Naive thymus-derived CD4-positive, alpha-beta T cell (primary cell): Measurements from ENCODE around the gene FCHSD2. TPM values are rescaled to one million over a fixed set of nuclear protein-coding genes. Genes with fewer than 3 reads are reported as not detected.
"Not testable (repeated sequence)": the region's sequence is repeated elsewhere in the genome, so short reads cannot be mapped to it uniquely, and the experiment has no call there.

Source experiments
- ATAC-seq: fragments of 150-1000 bp; cut with Tn5 transposase; 2 replicates; pipeline ENCODE4 v1.10.0; 2021; ENCODE audit warnings: mild to moderate bottlenecking, moderate library complexity
- CTCF ChIA-PET: fragments of 350-600 bp; sonication (Branson Sonifier 250); formaldehyde crosslinking; loops from one replicate; lab custom pipeline; 2021; ENCODE audit warnings: antibody characterized with exemption; lab: Charles Lee
- POLR2A ChIA-PET: fragments of 350-600 bp; sonication (Branson Sonifier 250); formaldehyde crosslinking; loops from one replicate; lab custom pipeline; 2021; ENCODE audit warnings: antibody characterized with exemption, inconsistent platforms; lab: Charles Lee
- DNase-seq, 9 donors: peaks; one replicate each; pipeline versions ENCODE4 v3.0.0 to v3.0.0-alpha.2; 2020 to 2022; ENCODE audit warnings: mixed read lengths in 1 of 9
- H3K27ac ChIP-seq: one replicate; pipeline ENCODE4 v1.7.0; 2013; ENCODE audit warnings: mild to moderate bottlenecking, low read depth, low read length, moderate library complexity
- H3K27me3 ChIP-seq, 2 donors: one replicate each; pipeline ENCODE4 v1.7.0; 2013; ENCODE audit warnings: low read length in 2 of 2, mild to moderate bottlenecking in 2 of 2, moderate library complexity in 2 of 2; ENCODE audit not compliant: control insufficient read depth in 2 of 2, insufficient read depth in 2 of 2
- H3K36me3 ChIP-seq, 3 experiments: 1 replicate in 2 of 3; 2 replicates in 1 of 3; pipeline ENCODE4 v1.7.0; 2013; ENCODE audit warnings: low read length in 3 of 3, mild to moderate bottlenecking in 3 of 3, moderate library complexity in 1 of 3; ENCODE audit not compliant: insufficient read depth in 3 of 3, control insufficient read depth in 2 of 3
- H3K4me1 ChIP-seq, 2 donors: one replicate each; pipeline ENCODE4 v1.7.0; 2013; ENCODE audit warnings: low read length in 2 of 2, mild to moderate bottlenecking in 2 of 2, moderate library complexity in 1 of 2; ENCODE audit not compliant: control insufficient read depth in 2 of 2, insufficient read depth in 2 of 2
- H3K4me3 ChIP-seq: 2 replicates; pipeline ENCODE4 v1.7.0; 2013; ENCODE audit warnings: mild to moderate bottlenecking, low read length
- H3K9me3 ChIP-seq, 3 experiments: 1 replicate in 2 of 3; 2 replicates in 1 of 3; pipeline ENCODE4 v1.7.0; 2013; ENCODE audit warnings: low read length in 3 of 3; ENCODE audit not compliant: control insufficient read depth in 2 of 3
- H3K27ac Mint-ChIP-seq, 9 donors: one replicate each; pipeline ENCODE4 v1.8.0; 2020 to 2022; ENCODE audit warnings: mixed read lengths in 9 of 9, mild to moderate bottlenecking in 8 of 9, moderate library complexity in 5 of 9, inconsistent platforms in 2 of 9
- H3K27me3 Mint-ChIP-seq, 5 donors: one replicate each; pipeline ENCODE4 v1.8.0; 2021 to 2022; ENCODE audit warnings: mixed read lengths in 5 of 5, mild to moderate bottlenecking in 1 of 5
- H3K36me3 Mint-ChIP-seq, 5 donors: one replicate each; pipeline ENCODE4 v1.8.0; 2020 to 2022; ENCODE audit warnings: mixed read lengths in 5 of 5, mild to moderate bottlenecking in 3 of 5, inconsistent platforms in 1 of 5
- H3K4me1 Mint-ChIP-seq, 7 donors: one replicate each; pipeline ENCODE4 v1.8.0; 2020 to 2022; ENCODE audit warnings: mixed read lengths in 7 of 7, mild to moderate bottlenecking in 3 of 7, inconsistent platforms in 1 of 7
- H3K4me3 Mint-ChIP-seq, 10 donors: one replicate each; pipeline ENCODE4 v1.8.0; 2020 to 2022; ENCODE audit warnings: mild to moderate bottlenecking in 10 of 10, mixed read lengths in 10 of 10, moderate library complexity in 6 of 10, inconsistent platforms in 2 of 10
- H3K9me3 Mint-ChIP-seq, 11 donors: one replicate each; pipeline ENCODE4 v1.8.0; 2020 to 2022; ENCODE audit warnings: mixed read lengths in 11 of 11, mild to moderate bottlenecking in 4 of 11, inconsistent platforms in 1 of 11, moderate library complexity in 1 of 11
- intact Hi-C, 2 donors: fragments of 100-400 bp; cut with micrococcal nuclease; formaldehyde crosslinking; loops; one replicate each; pipeline ENCODE4 v1.15.1; 2023
- polyA plus RNA-seq, 2 donors: library from polyadenylated mRNA; unstranded; fragments of 300-500 nt; fragmentation: Illumina TruSeq; gene quantifications; one replicate each; pipeline ENCODE4 v1.2.3, GENCODE V29; 2021
- total RNA-seq, 6 experiments: library from RNA in 5 of 6; stranded (reverse) in 5 of 6; gene quantifications; 1 replicate in 5 of 6; 2 replicates in 1 of 6; pipeline ENCODE4 v1.2.3 and lab custom pipeline; 2021 to 2026

The FCHSD2 gene
- total and polyA plus RNA-seq, 7 experiments from 2014 or later: 18.3 to 69.9 (median 48.6) TPM

- no peaks in the 10 kb centered on the region for H3K27me3 ChIP-seq
- no peaks in the 10 kb centered on the region for H3K27me3 Mint-ChIP-seq
- H3K4me1 Mint-ChIP-seq: peaks cover 3 to 13% (median 9%) of the 10 kb centered on the region in 7 donors
- intact Hi-C loops: loop anchor here (5.0 to 10.0 kb wide), 2 partner anchors 114 to 216 kb away; no protein-coding TSS in a partner anchor
- no peak overlapping the region for H3K4me3 Mint-ChIP-seq
- H3K9me3 Mint-ChIP-seq: peaks cover 0 to 2% (median 0%) of the 10 kb centered on the region in 11 donors
- no peaks in the 10 kb centered on the region for H3K4me1 ChIP-seq
- H3K36me3 ChIP-seq: peaks cover 0 to 10% (median 0%) of the 10 kb centered on the region in 3 experiments
- POLR2A ChIA-PET: interaction anchor here (0.9 kb wide), 1 partner anchor 232 kb away, joined by 3 read pairs; no protein-coding TSS in a partner anchor
- CTCF ChIA-PET: interaction anchor here (0.6 to 2.4 kb wide), 3 partner anchors 256 to 847 kb away, joined by 3 to 7 read pairs (median 5); no protein-coding TSS in a partner anchor
- no peak for DNase-seq
- no peak for ATAC-seq
- H3K27ac Mint-ChIP-seq: peak overlapping the region in 1 of 9 donors; percentile 17
- H3K9me3 ChIP-seq: no peaks in the 10 kb centered on the region
- H3K36me3 Mint-ChIP-seq: peaks cover 6 to 29% (median 17%) of the 10 kb centered on the region in 5 donors
- H3K27ac ChIP-seq: no peak overlapping the region
- H3K4me3 ChIP-seq: no peak overlapping the region
Measured at GRCh38 chr11:72921028-72921716, 220.9 kb downstream of the FCHSD2 start.

- no peak for ATAC-seq
- Mint-ChIP-seq H3K4me3 (no peak overlapping the region), H3K36me3 (peaks cover 6 to 38% (median 20%) of the 10 kb centered on the region in 5 donors), H3K4me1 (peaks cover 4 to 5% (median 5%) of the 10 kb centered on the region in 7 donors), H3K27me3 (no peaks in the 10 kb centered on the region), H3K27ac (no peak overlapping the region), H3K9me3 (peaks cover 0 to 5% (median 0%) of the 10 kb centered on the region in 11 donors)
- CTCF ChIA-PET: no interaction called here
- Histone ChIP-seq H3K27ac (no peak overlapping the region), H3K36me3 (peaks cover 0 to 10% (median 0%) of the 10 kb centered on the region in 3 experiments), H3K27me3 (no peaks in the 10 kb centered on the region), H3K4me3 (no peak overlapping the region), H3K4me1 (no peaks in the 10 kb centered on the region), H3K9me3 (no peaks in the 10 kb centered on the region)
- DNase-seq: no peak
- intact Hi-C loops: loop anchor here (5.0 to 10.0 kb wide), 2 partner anchors 115 to 217 kb away; no protein-coding TSS in a partner anchor
- POLR2A ChIA-PET: no interaction called here
Measured at GRCh38 chr11:72920001-72920400, 222.1 kb downstream of the FCHSD2 start.

- no peak for DNase-seq
- Mint-ChIP-seq H3K27ac (no peak overlapping the region), H3K4me3 (no peak overlapping the region), H3K9me3 (peaks cover 0 to 15% (median 4%) of the 10 kb centered on the region in 11 donors), H3K27me3 (no peaks in the 10 kb centered on the region), H3K36me3 (peaks cover 6 to 49% (median 30%) of the 10 kb centered on the region in 5 donors), H3K4me1 (peaks cover 0 to 3% (median 0%) of the 10 kb centered on the region in 7 donors)
- H3K4me3 ChIP-seq: no peak overlapping the region
- no peaks in the 10 kb centered on the region for H3K4me1 ChIP-seq
- CTCF ChIA-PET: no interaction called here
- intact Hi-C loops: no loop called here
- H3K36me3 ChIP-seq: peaks cover 0 to 10% (median 0%) of the 10 kb centered on the region in 3 experiments
- no peak overlapping the region for H3K27ac ChIP-seq
- H3K27me3 ChIP-seq: no peaks in the 10 kb centered on the region
- POLR2A ChIA-PET: interaction anchor here (0.6 kb wide), 1 partner anchor 242 kb away, joined by 3 read pairs; no protein-coding TSS in a partner anchor
- no peaks in the 10 kb centered on the region for H3K9me3 ChIP-seq
- no peak for ATAC-seq
Measured at GRCh38 chr11:72918851-72919250, 223.3 kb downstream of the FCHSD2 start.

GRCh38 chr11:72912253-72912652 is 229.9 kb downstream of the FCHSD2 start:
- ATAC-seq (no peak), DNase-seq (no peak)
- Histone ChIP-seq H3K27ac (no peak overlapping the region), H3K27me3 (no peaks in the 10 kb centered on the region), H3K9me3 (peaks cover 0 to 6% (median 0%) of the 10 kb centered on the region in 3 experiments), H3K4me3 (no peak overlapping the region), H3K4me1 (no peaks in the 10 kb centered on the region), H3K36me3 (peaks cover 0 to 8% (median 0%) of the 10 kb centered on the region in 3 experiments)
- Mint-ChIP-seq H3K36me3 (peaks cover 8 to 72% (median 59%) of the 10 kb centered on the region in 5 donors), H3K4me1 (peaks cover 0 to 5% (median 0%) of the 10 kb centered on the region in 7 donors), H3K9me3 (peaks cover 4 to 50% (median 20%) of the 10 kb centered on the region in 11 donors), H3K4me3 (no peak overlapping the region), H3K27me3 (no peaks in the 10 kb centered on the region), H3K27ac (no peak overlapping the region)
- intact Hi-C loops: no loop called here
- POLR2A ChIA-PET: interaction anchor here (0.7 kb wide), 1 partner anchor 453 kb away, joined by 3 read pairs; no protein-coding TSS in a partner anchor
- CTCF ChIA-PET: no interaction called here

GRCh38 chr11:72909558-72910388 is 232.3 kb downstream of the FCHSD2 start:
- not testable (repeated sequence) for H3K27ac ChIP-seq, H3K27ac Mint-ChIP-seq
- POLR2A ChIA-PET: interaction anchor here (0.7 kb wide), 1 partner anchor 773 kb away, joined by 3 read pairs; no protein-coding TSS in a partner anchor

GRCh38 chr11:72908032-72908676 is 234.0 kb downstream of the FCHSD2 start:
- Histone ChIP-seq H3K9me3 (peaks cover 0 to 6% (median 0%) of the 10 kb centered on the region in 3 experiments), H3K4me3 (no peak overlapping the region), H3K27ac (no peak overlapping the region), H3K27me3 (no peaks in the 10 kb centered on the region), H3K4me1 (no peaks in the 10 kb centered on the region), H3K36me3 (peaks cover 0 to 5% (median 0%) of the 10 kb centered on the region in 3 experiments)
- no peak overlapping the region for H3K4me3 Mint-ChIP-seq
- peak overlapping the region in 1 of 9 donors; percentile 12 for H3K27ac Mint-ChIP-seq
- peaks cover 4 to 34% (median 15%) of the 10 kb centered on the region in 11 donors for H3K9me3 Mint-ChIP-seq
- intact Hi-C loops: no loop called here
- peaks cover 8 to 66% (median 47%) of the 10 kb centered on the region in 5 donors for H3K36me3 Mint-ChIP-seq
- DNase-seq (no peak), ATAC-seq (no peak)
- ChIA-PET CTCF (no interaction called here), POLR2A (no interaction called here)
- H3K27me3 Mint-ChIP-seq: no peaks in the 10 kb centered on the region
- H3K4me1 Mint-ChIP-seq: peaks cover 0 to 5% (median 0%) of the 10 kb centered on the region in 7 donors

More at GRCh38 chr11:72909558-72910388, 232.3 kb downstream of the FCHSD2 start:
- H3K27me3 Mint-ChIP-seq, H3K4me1 ChIP-seq, H3K4me1 Mint-ChIP-seq, CTCF ChIA-PET, ATAC-seq, H3K4me3 ChIP-seq, intact Hi-C loops, H3K9me3 ChIP-seq, DNase-seq, H3K36me3 ChIP-seq, H3K27me3 ChIP-seq, H3K4me3 Mint-ChIP-seq: not testable (repeated sequence)
- Mint-ChIP-seq H3K9me3 (peaks cover 4 to 49% (median 20%) of the 10 kb centered on the region in 11 donors), H3K36me3 (peaks cover 8 to 78% (median 54%) of the 10 kb centered on the region in 5 donors)
